Spleen (tissue), 11 donors: ENCODE measurements around the gene MYOM3. TPM values are rescaled to one million over a fixed set of nuclear protein-coding genes. Genes with fewer than 3 reads are reported as not detected.

Experiments
- DNase-seq: peaks from one replicate; pipeline ENCODE4 v3.0.0-alpha.2; 2020
- H3K27ac ChIP-seq, 8 donors: fragments of 200-600 bp; sonication (generic) in 7 of 8; 1 replicate in 4 of 8; 2 replicates in 4 of 8; pipeline versions ENCODE4 v1.5.0 to v1.8.0; 2016 to 2021; ENCODE audit warnings: inconsistent platforms in 4 of 8, mild to moderate bottlenecking in 4 of 8, moderate library complexity in 1 of 8
- H3K27me3 ChIP-seq, 7 donors: fragments of 200-600 bp; sonication (generic) in 6 of 7; replicated peaks in 1 of 7; 1 replicate in 4 of 7; 2 replicates in 3 of 7; pipeline versions ENCODE4 v1.5.0 to v1.8.0; 2016 to 2021; ENCODE audit warnings: inconsistent platforms in 3 of 7, mild to moderate bottlenecking in 1 of 7
- H3K36me3 ChIP-seq, 6 donors: fragments of 200-600 bp; sonication (generic) in 5 of 6; 1 replicate in 4 of 6; 2 replicates in 2 of 6; pipeline versions ENCODE4 v1.5.0 to v1.8.0; 2016 to 2021; ENCODE audit warnings: inconsistent platforms in 2 of 6
- H3K4me1 ChIP-seq, 6 donors: fragments of 200-600 bp; sonication (generic) in 5 of 6; 1 replicate in 3 of 6; 2 replicates in 3 of 6; pipeline versions ENCODE4 v1.5.0 to v1.8.0; 2016 to 2021; ENCODE audit warnings: inconsistent platforms in 3 of 6
- H3K4me3 ChIP-seq, 8 donors: fragments of 200-600 bp; sonication (generic) in 7 of 8; 1 replicate in 4 of 8; 2 replicates in 4 of 8; pipeline versions ENCODE4 v1.5.0 to v1.8.0; 2016 to 2021; ENCODE audit warnings: inconsistent platforms in 4 of 8, mild to moderate bottlenecking in 4 of 8, moderate library complexity in 2 of 8
- H3K9me3 ChIP-seq, 8 donors: fragments of 200-600 bp; sonication (generic) in 7 of 8; 1 replicate in 4 of 8; 2 replicates in 4 of 8; pipeline versions ENCODE4 v1.5.0 to v1.8.0; 2016 to 2021; ENCODE audit warnings: inconsistent platforms in 4 of 8
- CTCF ChIP-seq, 11 experiments: fragments of 200-600 bp in 7 of 11; fragments of 450-650 bp in 4 of 11; sonication (generic) in 4 of 11; IDR thresholded peaks in 8 of 11; conservative IDR thresholded peaks in 3 of 11; 1 replicate in 7 of 11; 2 replicates in 4 of 11; pipeline versions ENCODE4 v1.4.0 to v1.8.0; 2016 to 2021; ENCODE audit warnings: antibody characterized with exemption in 11 of 11, inconsistent platforms in 4 of 11, mild to moderate bottlenecking in 1 of 11
- POLR2A ChIP-seq, 3 donors: fragments of 450-650 bp; IDR thresholded peaks; one replicate each; pipeline ENCODE4 v1.5.1; 2017; ENCODE audit warnings: antibody characterized with exemption in 3 of 3, mild to moderate bottlenecking in 1 of 3
- POLR2AphosphoS5 ChIP-seq, 3 donors: sonication (generic); formaldehyde crosslinking; IDR thresholded peaks; one replicate each; pipeline ENCODE4 v1.5.1; 2017; ENCODE audit warnings: antibody characterized with exemption in 3 of 3
- WGBS, 5 donors: extraction: QIAGEN DNeasy Blood & Tissue Kit in 3 of 5; methylation state at CpG; one replicate each; pipeline versions ENCODE4 v1.1.5 to v1.1.7; 2013 to 2018; 5-methylcytosine and 5-hydroxymethylcytosine counted together
- intact Hi-C: fragments of 100-400 bp; cut with DNase I; formaldehyde crosslinking; loops from one replicate; pipeline ENCODE4 v1.15.0; 2023; ENCODE audit warnings: low total_unique reads
- polyA plus RNA-seq, 3 donors: library from polyadenylated mRNA; stranded (reverse); fragments of 200-250 nt; gene quantifications; one replicate each; pipeline ENCODE4 v1.2.1, GENCODE V29; 2013
- total RNA-seq, 7 donors: library from RNA; depleted of rRNA in 3 of 7; stranded (reverse); fragments of >200 nt in 3 of 7; fragmentation: NEBNext Ultra II Directional in 4 of 7; extraction: Animal tissue kit (Norgen Biotek cat#: 25700) in 4 of 7; gene quantifications; one replicate each; pipeline versions ENCODE4 v1.1.0 to v1.2.1, GENCODE V29; 2016 to 2021
- donor health status: healthy with polysubstance abuse.
- donor health status: DM: no; HTN: no; CAD: no; lungs with moderate emphysema.
- donor health status: DM: no; HTN: no; CAD: no.
- donor health status: Bipolar disorder and iron deficiency.
- donor health status: healthy.
- donor health status: DM: no; HTN: no; CAD: no.
- donor health status: DM: yes; HTN: yes; CAD: no.

Gene MYOM3
- total and polyA plus RNA-seq, 10 donors, result 0.02 to 0.06 (median 0.06) TPM; not detected in 7

GRCh38 chr1:24027838-24028468, 84.0 kb downstream of the MYOM3 start:
- Histone ChIP-seq H3K4me3 (no peak overlapping the region), H3K27ac (no peak overlapping the region), H3K9me3 (no peaks in the 10 kb centered on the region), H3K36me3 (no peaks in the 10 kb centered on the region), H3K4me1 (no peaks in the 10 kb centered on the region), H3K27me3 (no peaks in the 10 kb centered on the region)
- WGBS, 5 donors, result 78 to 93% (median 83%) methylated on average over 4 of the region's 4 CpGs
- intact Hi-C loops, result no loop called here
- DNase-seq, result no peak
- no peak for TF ChIP-seq POLR2A (IDR thresholded peaks at IDR 0.05)
- TF ChIP-seq CTCF (IDR thresholded peaks at IDR 0.05 in 8 of 11, conservative IDR thresholded peaks at IDR 0.05 in 3 of 11), result peak in 8 of 11 experiments; percentile 8 to 42 (median 34)

GRCh38 chr1:24022581-24023361, 89.2 kb downstream of the MYOM3 start:
- Histone ChIP-seq H3K27me3 (no peaks in the 10 kb centered on the region), H3K36me3 (no peaks in the 10 kb centered on the region), H3K9me3 (no peaks in the 10 kb centered on the region), H3K4me1 (peaks cover 0 to 12% (median 0%) of the 10 kb centered on the region in 6 donors), H3K4me3 (no peak overlapping the region), H3K27ac (no peak overlapping the region)
- no peak for DNase-seq
- 75 to 87% (median 84%) methylated on average over 4 of the region's 4 CpGs for WGBS, 5 donors
- TF ChIP-seq CTCF (IDR thresholded peaks at IDR 0.05 in 8 of 11, conservative IDR thresholded peaks at IDR 0.05 in 3 of 11) (no peak), POLR2A (IDR thresholded peaks at IDR 0.05) (no peak), POLR2AphosphoS5 (IDR thresholded peaks at IDR 0.05) (no peak)
- intact Hi-C loops, result no loop called here

DNA sequence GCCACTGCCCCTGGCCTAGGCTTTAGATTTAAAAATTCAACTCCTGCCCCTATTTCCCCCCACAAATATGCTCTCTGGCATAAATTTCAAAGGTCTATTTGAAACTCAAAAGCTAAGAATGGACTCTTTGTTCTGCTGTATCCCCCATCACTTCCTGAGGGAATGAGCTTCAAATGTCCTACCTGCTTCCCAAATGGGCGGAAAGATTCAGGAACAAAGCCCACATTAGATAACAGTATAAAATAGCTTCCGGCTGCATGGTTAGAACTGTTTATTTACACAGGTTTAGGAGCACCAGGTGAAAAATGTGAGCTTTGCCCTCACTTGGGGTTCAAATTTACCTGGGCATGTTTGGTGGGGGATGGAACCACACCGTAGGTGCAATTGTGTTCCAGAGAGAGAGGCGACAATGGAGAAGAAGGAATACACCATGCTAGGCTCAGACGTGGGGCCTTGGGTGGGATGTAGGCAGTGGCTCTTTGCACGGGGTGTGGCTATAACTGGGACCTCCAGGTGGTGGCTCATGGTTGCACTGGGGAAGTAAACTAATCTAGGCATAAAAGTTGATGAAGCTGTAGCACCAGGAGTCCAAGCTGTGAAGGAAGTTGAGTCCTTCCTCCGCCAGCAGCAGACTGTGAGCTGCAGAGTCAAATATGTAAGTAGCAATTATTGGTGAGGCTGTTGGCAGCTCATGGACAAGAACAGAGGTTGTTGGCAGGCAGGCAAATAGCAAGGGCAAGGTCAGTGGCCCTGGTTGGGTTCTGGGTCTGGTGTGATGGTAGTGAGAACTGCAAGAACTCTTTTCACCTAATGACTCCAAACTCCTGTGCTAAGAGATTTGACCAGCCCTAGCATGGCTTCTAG, 90.3 kb downstream of the MYOM3 start:
- intact Hi-C loops, result no loop called here
- peaks cover 0 to 14% (median 0%) of the 10 kb centered on the region in 6 donors for H3K4me1 ChIP-seq
- H3K36me3 ChIP-seq, result no peaks in the 10 kb centered on the region
- no peak overlapping the region for H3K4me3 ChIP-seq
- H3K27me3 ChIP-seq, result no peaks in the 10 kb centered on the region
- 76 to 88% (median 83%) methylated on average over 7 of the region's 7 CpGs for WGBS, 5 donors
- no peaks in the 10 kb centered on the region for H3K9me3 ChIP-seq
- no peak for DNase-seq
- no peak for TF ChIP-seq CTCF (IDR thresholded peaks at IDR 0.05 in 8 of 11, conservative IDR thresholded peaks at IDR 0.05 in 3 of 11)
- TF ChIP-seq POLR2A (IDR thresholded peaks at IDR 0.05), result no peak
- TF ChIP-seq POLR2AphosphoS5 (IDR thresholded peaks at IDR 0.05), result no peak
- no peak overlapping the region for H3K27ac ChIP-seq
